UCSD-AML1 (cell line): ENCODE measurements around the gene ZNF212.
A peak's percentile ranks its signal among the peaks of the same experiment; 100 is the strongest.

Source experiments
- DNase-seq: peaks from one replicate; lab custom pipeline; 2025; ENCODE audit not compliant: unreplicated experiment; lab: John Stamatoyannopoulos, UW

ZNF212 gene

GRCh38 chr7:149239345-149240143 lies at the start of gene ZNF212:
TSS of gene ZNF212 (plus strand) at chr7:149239651. CDS start at chr7:149239779, 128 bp downstream.
- DNase-seq, result peak; percentile 79

GRCh38 chr7:149191851-149192250 lies 47.6 kb upstream of the ZNF212 start:
- DNase-seq, result no peak

- no peak for DNase-seq
Observed at GRCh38 chr7:149194799-149195179, 44.7 kb upstream of the ZNF212 start.

GRCh38 chr7:149195180-149196150 lies 44.0 kb upstream of the ZNF212 start, which contains the start of gene ZNF282:
TSS of gene ZNF282 (plus strand) at chr7:149195546. CDS start at chr7:149195590, 44 bp downstream.
- DNase-seq, result peak; percentile 76

GRCh38 chr7:149196151-149196704 lies 43.2 kb upstream of the ZNF212 start:
- no peak for DNase-seq

- no peak for DNase-seq
Observed at GRCh38 chr7:149196705-149197171, 42.7 kb upstream of the ZNF212 start.

- no peak for DNase-seq
Observed at GRCh38 chr7:149197675-149198074, 41.8 kb upstream of the ZNF212 start.

GRCh38 chr7:149198161-149198816 lies 41.2 kb upstream of the ZNF212 start:
- no peak for DNase-seq

- DNase-seq, result no peak
Observed at GRCh38 chr7:149199234-149199995, 40.0 kb upstream of the ZNF212 start.

GRCh38 chr7:149202831-149203231 lies 36.6 kb upstream of the ZNF212 start:
- DNase-seq, result no peak

GRCh38 chr7:149205690-149206381 lies 33.6 kb upstream of the ZNF212 start:
- no peak for DNase-seq

- no peak for DNase-seq
Observed at GRCh38 chr7:149207324-149208035, 32.0 kb upstream of the ZNF212 start.

GRCh38 chr7:149209518-149210269 lies 29.8 kb upstream of the ZNF212 start:
- peak; percentile 25 for DNase-seq

GRCh38 chr7:149210551-149210950 lies 28.9 kb upstream of the ZNF212 start:
- no peak for DNase-seq

- no peak for DNase-seq
Observed at GRCh38 chr7:149214020-149214720, 25.3 kb upstream of the ZNF212 start.

GRCh38 chr7:149216402-149216801 lies 23.0 kb upstream of the ZNF212 start:
- DNase-seq, result no peak

- DNase-seq, result no peak
Observed at GRCh38 chr7:149217570-149217969, 21.9 kb upstream of the ZNF212 start.
